GM11168 (cell line): Measurements from ENCODE around the gene CD96.
"Not testable (repeated sequence)": the region's sequence is repeated elsewhere in the genome, so short reads cannot be mapped to it uniquely, and the experiment has no call there.

Source experiments
- in situ Hi-C: fragments of 300-500 bp; cut with MboI; formaldehyde crosslinking; loops from one replicate; pipeline ENCODE4 v1.12.0; 2022; ENCODE audit warnings: low sequenced_read_pairs; ENCODE audit not compliant: unreplicated experiment

Gene CD96

GRCh38 chr3:111547631-111548030 lies 5.6 kb downstream of the CD96 start:
- in situ Hi-C loops: loop anchor here (25.0 kb wide), 1 partner anchor 1810 kb away; no protein-coding TSS in a partner anchor

GRCh38 chr3:111548092-111548491 lies 6.1 kb downstream of the CD96 start:
- in situ Hi-C loops: loop anchor here (25.0 kb wide), 1 partner anchor 1811 kb away; no protein-coding TSS in a partner anchor

- in situ Hi-C loops: loop anchor here (25.0 kb wide), 1 partner anchor 1811 kb away; no protein-coding TSS in a partner anchor
Observed at GRCh38 chr3:111548756-111549155, 6.8 kb downstream of the CD96 start.

GRCh38 chr3:111561902-111562301 lies 19.9 kb downstream of the CD96 start:
- in situ Hi-C loops: not testable (repeated sequence)

GRCh38 chr3:111566844-111567243 lies 24.8 kb downstream of the CD96 start:
- in situ Hi-C loops: no loop called here

GRCh38 chr3:111568355-111568754 lies 26.4 kb downstream of the CD96 start:
- in situ Hi-C loops: no loop called here

GRCh38 chr3:111568911-111569310 lies 26.9 kb downstream of the CD96 start:
- in situ Hi-C loops: no loop called here

- in situ Hi-C loops: no loop called here
Observed at GRCh38 chr3:111570404-111571030, 28.5 kb downstream of the CD96 start.

GRCh38 chr3:111571282-111571681 lies 29.3 kb downstream of the CD96 start:
- in situ Hi-C loops: no loop called here

GRCh38 chr3:111571907-111572460 lies 30.0 kb downstream of the CD96 start:
- in situ Hi-C loops: no loop called here

- in situ Hi-C loops: no loop called here
Observed at GRCh38 chr3:111577113-111577512, 35.1 kb downstream of the CD96 start.

- in situ Hi-C loops: no loop called here
Observed at GRCh38 chr3:111577798-111578685, 36.0 kb downstream of the CD96 start.

- in situ Hi-C loops: no loop called here
Observed at GRCh38 chr3:111578867-111579266, 36.9 kb downstream of the CD96 start.

- in situ Hi-C loops: no loop called here
Observed at GRCh38 chr3:111579495-111579894, 37.5 kb downstream of the CD96 start.

- in situ Hi-C loops: no loop called here
Observed at GRCh38 chr3:111581403-111582119, 39.6 kb downstream of the CD96 start.

- in situ Hi-C loops: no loop called here
Observed at GRCh38 chr3:111582120-111582474, 40.1 kb downstream of the CD96 start.

GRCh38 chr3:111584744-111585143 lies 42.7 kb downstream of the CD96 start:
- in situ Hi-C loops: no loop called here

GRCh38 chr3:111585217-111585616 lies 43.2 kb downstream of the CD96 start:
- in situ Hi-C loops: no loop called here

- in situ Hi-C loops: no loop called here
Observed at GRCh38 chr3:111588527-111588926, 46.5 kb downstream of the CD96 start.

- in situ Hi-C loops: no loop called here
Observed at GRCh38 chr3:111589303-111590142, 47.5 kb downstream of the CD96 start.
